ENCODE results near the gene STRA6. TPM values are rescaled to one million over a fixed set of nuclear protein-coding genes. Genes with fewer than 3 reads are reported as not detected.

Gene STRA6, protein sequence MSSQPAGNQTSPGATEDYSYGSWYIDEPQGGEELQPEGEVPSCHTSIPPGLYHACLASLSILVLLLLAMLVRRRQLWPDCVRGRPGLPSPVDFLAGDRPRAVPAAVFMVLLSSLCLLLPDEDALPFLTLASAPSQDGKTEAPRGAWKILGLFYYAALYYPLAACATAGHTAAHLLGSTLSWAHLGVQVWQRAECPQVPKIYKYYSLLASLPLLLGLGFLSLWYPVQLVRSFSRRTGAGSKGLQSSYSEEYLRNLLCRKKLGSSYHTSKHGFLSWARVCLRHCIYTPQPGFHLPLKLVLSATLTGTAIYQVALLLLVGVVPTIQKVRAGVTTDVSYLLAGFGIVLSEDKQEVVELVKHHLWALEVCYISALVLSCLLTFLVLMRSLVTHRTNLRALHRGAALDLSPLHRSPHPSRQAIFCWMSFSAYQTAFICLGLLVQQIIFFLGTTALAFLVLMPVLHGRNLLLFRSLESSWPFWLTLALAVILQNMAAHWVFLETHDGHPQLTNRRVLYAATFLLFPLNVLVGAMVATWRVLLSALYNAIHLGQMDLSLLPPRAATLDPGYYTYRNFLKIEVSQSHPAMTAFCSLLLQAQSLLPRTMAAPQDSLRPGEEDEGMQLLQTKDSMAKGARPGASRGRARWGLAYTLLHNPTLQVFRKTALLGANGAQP
- 2.1 and 3.1 TPM in 2 replicates for total RNA-seq (2022)
- percentile 23 among the genes with signal in this experiment for Bru-seq, nascent RNA
- BruChase-seq, experiment 1, labeled RNA remaining after a 2-hour chase = percentile 24 among the genes with signal in this experiment
- percentile 28 among the genes with signal in this experiment for BruChase-seq, experiment 2, labeled RNA remaining after a 6-hour chase
- long read RNA-seq, partial matches to known transcripts = 0 of 2 reads
- long read RNA-seq, other reads (novel, unspliced or antisense) = 1 of 2 reads

DNA sequence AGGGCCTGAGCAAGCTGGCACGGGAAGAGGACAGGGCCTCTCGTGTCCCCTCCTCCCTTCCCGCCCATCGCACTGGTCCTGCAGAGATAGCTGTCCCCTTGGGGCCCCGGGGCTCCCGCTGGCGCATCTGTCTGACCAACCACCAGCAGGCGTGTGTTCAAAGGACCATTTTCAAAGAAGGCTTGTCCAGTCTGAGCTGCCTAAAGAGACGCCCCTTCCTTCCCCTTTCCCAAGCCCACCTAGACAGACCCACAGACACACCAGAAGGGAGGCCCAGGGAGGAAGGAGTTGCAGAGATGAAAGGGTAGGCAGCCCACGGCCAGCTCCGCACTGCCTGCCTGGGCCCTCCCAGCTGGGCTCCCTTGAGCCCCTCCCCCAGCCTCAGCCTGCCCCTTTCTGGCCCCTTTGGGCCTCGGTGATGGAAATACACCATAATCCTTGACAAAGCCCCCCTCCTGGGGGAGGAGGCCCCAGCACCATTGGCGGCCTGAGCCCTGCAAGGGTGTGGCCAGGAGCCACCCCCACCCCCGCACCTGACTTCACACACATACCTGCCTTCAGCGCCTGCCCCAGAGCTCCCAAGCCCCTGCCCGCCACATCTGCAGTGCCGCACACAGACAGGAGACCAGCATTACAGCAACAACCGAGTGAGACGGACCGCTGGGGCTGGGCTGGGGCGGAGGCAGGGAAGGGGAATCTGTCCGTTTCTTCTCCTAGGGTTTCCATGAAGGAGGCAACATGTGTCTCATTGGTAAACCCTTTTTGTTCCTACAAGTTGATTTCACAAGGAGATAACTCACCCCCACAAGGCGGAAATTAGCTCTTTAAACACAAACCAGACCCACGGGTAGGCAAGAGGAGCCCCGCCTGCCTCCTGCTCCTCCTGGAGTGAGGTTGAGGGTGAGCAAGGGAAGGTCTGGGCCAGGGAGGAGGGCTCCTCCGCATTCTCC lies at the start of gene STRA6:
TSS of gene STRA6 (minus strand) at position 336 of the 950 bp plus-strand sequence. CDS start 520 bp downstream, outside the sequence.
- no peaks in the 10 kb centered on the region for H3K36me3 ChIP-seq (ENCODE audit: control insufficient read depth, insufficient read depth, low read length)
- DNase-seq = peak; percentile 42 to 74
- POLR2A ChIA-PET = no interaction called here
- intact Hi-C loops (cut with micrococcal nuclease; ENCODE audit: unreplicated experiment) = no loop called here
- no peaks in the 10 kb centered on the region for H3K9me3 ChIP-seq
- H3K9me3 Mint-ChIP-seq (ENCODE audit: unreplicated experiment) = no peaks in the 10 kb centered on the region
- no peaks in the 10 kb centered on the region for H3K36me3 Mint-ChIP-seq (ENCODE audit: insufficient read depth, unreplicated experiment)
- TF ChIP-seq, protein P1, sequence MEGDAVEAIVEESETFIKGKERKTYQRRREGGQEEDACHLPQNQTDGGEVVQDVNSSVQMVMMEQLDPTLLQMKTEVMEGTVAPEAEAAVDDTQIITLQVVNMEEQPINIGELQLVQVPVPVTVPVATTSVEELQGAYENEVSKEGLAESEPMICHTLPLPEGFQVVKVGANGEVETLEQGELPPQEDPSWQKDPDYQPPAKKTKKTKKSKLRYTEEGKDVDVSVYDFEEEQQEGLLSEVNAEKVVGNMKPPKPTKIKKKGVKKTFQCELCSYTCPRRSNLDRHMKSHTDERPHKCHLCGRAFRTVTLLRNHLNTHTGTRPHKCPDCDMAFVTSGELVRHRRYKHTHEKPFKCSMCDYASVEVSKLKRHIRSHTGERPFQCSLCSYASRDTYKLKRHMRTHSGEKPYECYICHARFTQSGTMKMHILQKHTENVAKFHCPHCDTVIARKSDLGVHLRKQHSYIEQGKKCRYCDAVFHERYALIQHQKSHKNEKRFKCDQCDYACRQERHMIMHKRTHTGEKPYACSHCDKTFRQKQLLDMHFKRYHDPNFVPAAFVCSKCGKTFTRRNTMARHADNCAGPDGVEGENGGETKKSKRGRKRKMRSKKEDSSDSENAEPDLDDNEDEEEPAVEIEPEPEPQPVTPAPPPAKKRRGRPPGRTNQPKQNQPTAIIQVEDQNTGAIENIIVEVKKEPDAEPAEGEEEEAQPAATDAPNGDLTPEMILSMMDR (IDR thresholded peaks at IDR 0.05; ENCODE audit: insufficient read depth in 1 of 2, low read depth in 1 of 2, low read length in 1 of 2, severe bottlenecking in 1 of 2, unreplicated experiment in 1 of 2) = no peak
- H3K27ac Mint-ChIP-seq (ENCODE audit: unreplicated experiment) = peak within 1 kb of the TSS; percentile 20
- peaks cover 7% of the 10 kb centered on the region for H3K4me1 Mint-ChIP-seq (ENCODE audit: low read depth, unreplicated experiment)
- H3K27me3 ChIP-seq (replicated peaks; ENCODE audit: control insufficient read depth, insufficient read depth, low read length) = no peaks in the 10 kb centered on the region
- CTCF ChIA-PET = interaction anchor here (0.6 kb wide), 1 partner anchor 21 kb away, joined by 3 read pairs; no protein-coding TSS in a partner anchor
- no TSS peak for BruUV-seq (replicated peaks)
- H3K4me3 Mint-ChIP-seq (ENCODE audit: unreplicated experiment) = peak within 1 kb of the TSS; percentile 18
- H3K4me3 ChIP-seq (ENCODE audit: low read depth, low read length) = no peak within 1 kb of the TSS
- H3K27me3 Mint-ChIP-seq (ENCODE audit: insufficient read depth, unreplicated experiment) = no peaks in the 10 kb centered on the region
- H3K4me1 ChIP-seq = peaks cover 12% of the 10 kb centered on the region; the same call in 1 of the 2 replicates

DNA sequence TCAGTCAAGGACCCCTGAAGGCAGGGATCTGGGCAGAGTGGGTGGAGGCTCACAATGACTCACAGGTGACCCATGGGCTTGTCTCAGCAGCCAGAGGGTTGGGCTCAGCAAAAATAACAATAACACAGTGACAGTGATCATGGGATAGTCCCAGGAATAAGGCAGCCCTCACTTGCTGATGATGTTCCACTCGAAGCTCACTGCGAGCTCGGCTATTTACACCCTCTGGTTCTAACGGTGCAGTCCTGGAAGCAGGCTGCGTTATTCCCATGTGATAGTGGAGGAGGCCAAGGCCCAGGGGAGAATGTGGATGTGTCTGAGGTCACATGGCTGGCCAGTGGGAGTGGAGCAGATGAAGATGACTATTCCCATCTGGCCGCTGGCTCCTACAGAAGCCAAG lies 49.7 kb upstream of the STRA6 start:
- Histone ChIP-seq H3K36me3 (ENCODE audit: control insufficient read depth, insufficient read depth, low read length) (no peaks in the 10 kb centered on the region), H3K4me3 (ENCODE audit: low read depth, low read length) (no peak overlapping the region), H3K9me3 (no peaks in the 10 kb centered on the region), H3K27me3 (replicated peaks; ENCODE audit: control insufficient read depth, insufficient read depth, low read length) (no peaks in the 10 kb centered on the region), H3K4me1 (no peaks in the 10 kb centered on the region)
- POLR2A ChIA-PET = interaction anchor here (0.5 kb wide), 1 partner anchor 379 kb away, joined by 3 read pairs; no protein-coding TSS in a partner anchor
- CTCF ChIA-PET = interaction anchor here (0.6 kb wide), 1 partner anchor 46 kb away, joined by 3 read pairs; no protein-coding TSS in a partner anchor
- intact Hi-C loops (cut with micrococcal nuclease; ENCODE audit: unreplicated experiment) = no loop called here
- Mint-ChIP-seq H3K36me3 (ENCODE audit: insufficient read depth, unreplicated experiment) (no peaks in the 10 kb centered on the region), H3K27ac (ENCODE audit: unreplicated experiment) (no peak overlapping the region), H3K27me3 (ENCODE audit: insufficient read depth, unreplicated experiment) (peaks cover 19% of the 10 kb centered on the region), H3K4me3 (ENCODE audit: unreplicated experiment) (no peak overlapping the region), H3K4me1 (ENCODE audit: low read depth, unreplicated experiment) (no peaks in the 10 kb centered on the region), H3K9me3 (ENCODE audit: unreplicated experiment) (no peaks in the 10 kb centered on the region)
- no peak for DNase-seq
- BruUV-seq (replicated peaks) = no TSS peak
- TF ChIP-seq, protein P1 (IDR thresholded peaks at IDR 0.05; ENCODE audit: insufficient read depth in 1 of 2, low read depth in 1 of 2, low read length in 1 of 2, severe bottlenecking in 1 of 2, unreplicated experiment in 1 of 2) = no peak
